IPS-NIHi11 (cell line): ENCODE data around the gene CPNE6.
"Not testable (repeated sequence)": the region's sequence is repeated elsewhere in the genome, so short reads cannot be mapped to it uniquely, and the experiment has no call there.

Experiments used
- DNase-seq: peaks from one replicate; pipeline ENCODE4 v3.0.0; 2012; ENCODE audit warnings: mixed read lengths, low spot score

The CPNE6 gene

GRCh38 chr14:24071144-24071697, at the start of gene CPNE6:
Gene CPNE6, plus strand, starts transcription at chr14:24071562. Its CDS starts 1,375 bp downstream, at chr14:24072937.
- DNase-seq, result no peak

GRCh38 chr14:24024939-24025418, 46.4 kb upstream of the CPNE6 start:
- DNase-seq, result not testable (repeated sequence)

DNA sequence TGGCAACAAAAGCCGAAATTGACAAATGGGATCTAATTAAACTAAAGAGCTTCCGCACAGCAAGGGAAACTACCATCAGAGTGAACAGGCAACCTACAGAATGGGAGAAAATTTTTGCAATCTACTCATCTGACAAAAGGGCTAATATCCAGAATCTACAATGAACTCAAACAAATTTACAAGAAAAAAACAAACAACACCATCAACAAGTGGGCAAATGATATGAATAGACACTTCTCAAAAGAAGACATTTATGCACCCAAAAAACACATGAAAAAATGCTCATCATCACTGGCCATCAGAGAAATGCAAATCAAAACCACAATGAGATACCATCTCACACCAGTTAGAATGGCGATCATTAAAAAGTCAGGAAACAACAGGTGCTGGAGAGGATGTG, 41.7 kb upstream of the CPNE6 start:
- not testable (repeated sequence) for DNase-seq

GRCh38 chr14:24031331-24031730, 40.0 kb upstream of the CPNE6 start:
- not testable (repeated sequence) for DNase-seq

DNA sequence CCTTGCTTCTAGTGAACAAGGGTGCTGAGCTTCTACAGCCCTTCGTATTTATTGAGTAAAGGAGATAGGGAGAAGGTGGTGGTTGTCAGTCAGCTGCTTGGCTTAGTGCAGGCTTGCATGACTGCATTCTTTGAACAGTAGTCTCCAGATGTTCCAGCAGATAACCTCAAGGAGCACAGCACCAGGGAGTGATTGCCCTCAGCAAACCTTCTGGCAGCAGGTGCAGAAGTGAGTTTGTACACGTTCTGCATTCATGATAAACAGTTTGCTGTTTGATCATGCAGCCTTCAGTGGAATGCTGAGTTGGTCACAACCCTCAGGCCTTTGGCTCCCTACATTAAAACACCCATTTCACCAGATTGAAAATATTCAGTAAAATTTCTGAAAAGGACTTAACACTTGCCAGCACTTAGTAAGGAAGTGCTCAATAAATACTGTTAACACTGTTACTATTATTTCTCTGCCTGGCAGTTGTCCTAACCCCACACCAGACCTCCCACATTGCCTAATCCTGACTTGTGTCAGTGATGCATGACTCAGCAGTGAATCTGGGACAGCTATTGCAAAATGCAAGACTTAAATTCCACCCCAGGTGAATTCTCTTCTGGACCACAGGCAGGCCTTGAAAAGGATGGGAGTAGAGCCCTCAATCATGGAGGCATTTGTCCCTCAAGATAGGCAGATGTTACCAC, 38.5 kb upstream of the CPNE6 start:
- DNase-seq, result no peak

DNA sequence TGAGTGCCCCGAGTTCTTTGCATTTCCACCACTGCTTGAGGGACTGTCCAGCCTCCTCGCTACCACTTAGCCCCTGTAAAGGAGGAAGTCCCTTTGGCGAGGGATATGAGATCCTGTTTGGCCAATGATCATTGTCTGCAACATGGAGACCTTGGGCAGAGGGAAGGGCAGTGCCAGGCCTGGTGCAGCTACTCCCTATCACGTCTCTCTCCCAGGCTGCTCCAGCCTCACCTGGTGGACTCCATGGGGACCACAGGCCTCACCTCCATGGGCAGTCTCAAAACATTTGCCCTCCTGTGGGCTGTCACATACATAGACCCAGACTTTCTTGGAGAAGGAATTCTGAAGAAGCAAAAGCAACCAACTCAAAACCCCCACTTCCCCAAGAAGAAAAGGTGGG, 35.6 kb upstream of the CPNE6 start:
- DNase-seq, result not testable (repeated sequence)

DNA sequence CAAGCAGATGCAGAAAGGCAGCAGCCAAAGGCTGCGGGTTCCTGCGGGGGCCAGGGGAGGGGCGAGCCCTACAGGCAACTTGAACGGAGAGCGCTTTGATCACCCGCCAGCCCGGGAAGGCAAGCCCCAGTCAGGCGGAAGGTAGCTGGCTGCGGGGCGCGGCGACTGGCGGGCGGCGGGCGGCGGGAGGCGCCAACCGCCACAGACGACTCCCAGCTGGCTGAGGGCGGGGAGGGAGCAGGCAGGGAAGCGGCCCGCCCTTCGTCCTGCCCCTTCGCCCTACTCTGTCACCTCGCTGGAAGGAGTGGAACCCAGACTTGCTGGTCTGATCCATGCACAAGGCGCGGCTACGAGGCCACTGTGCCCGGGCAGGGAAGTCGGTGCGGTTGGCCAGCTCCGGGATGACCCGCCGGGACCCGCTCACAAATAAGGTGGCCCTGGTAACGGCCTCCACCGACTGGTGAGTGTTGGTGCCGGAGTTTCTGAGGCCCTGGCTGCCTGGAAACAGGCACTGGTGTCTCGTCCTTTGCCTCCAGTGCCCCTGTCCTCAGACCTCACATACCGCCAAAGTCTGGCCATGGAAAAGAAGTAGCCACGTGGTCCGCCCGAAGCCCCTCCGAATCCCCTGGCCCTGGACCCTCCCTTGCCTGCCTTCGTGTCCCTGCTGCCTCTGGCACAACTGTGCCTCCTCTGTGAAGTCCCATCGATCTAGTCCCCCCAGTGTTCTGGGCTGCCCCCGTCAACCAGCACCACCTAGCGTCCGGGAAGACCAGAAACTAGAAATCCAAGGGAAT, 35.0 kb upstream of the CPNE6 start:
- DNase-seq, result peak; percentile 77

DNA sequence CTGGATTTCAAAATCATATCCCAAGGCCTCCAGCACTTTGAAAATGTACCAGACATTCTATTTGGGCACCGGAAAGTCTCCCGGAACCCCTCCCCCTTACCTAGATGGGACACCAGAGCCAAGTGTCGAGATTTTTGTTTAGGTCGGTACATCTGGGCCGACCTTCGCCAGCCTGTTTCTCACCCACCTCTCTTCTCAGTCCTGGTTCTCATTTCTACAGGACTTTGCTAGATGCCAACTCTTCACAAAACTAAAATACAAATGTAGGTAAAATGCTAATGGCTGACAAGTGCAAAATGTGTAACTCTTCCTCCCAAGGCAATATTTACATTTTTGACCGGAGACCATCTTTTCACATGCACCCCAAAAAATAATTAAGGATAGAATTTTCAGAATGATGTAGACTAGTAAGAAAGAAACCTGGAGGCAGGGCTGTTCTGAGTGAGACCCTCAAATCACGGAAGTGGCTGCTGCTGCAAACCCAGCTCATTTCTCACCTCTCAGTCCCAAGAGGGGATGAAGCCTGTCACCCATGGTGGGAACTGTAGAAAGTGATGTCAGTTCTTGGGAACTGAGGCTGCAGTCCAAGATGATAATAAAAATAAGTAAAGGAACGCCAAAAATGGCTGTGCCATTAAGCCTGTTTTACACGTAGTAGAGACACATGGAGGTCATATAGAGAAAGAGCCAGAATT, 34.3 kb upstream of the CPNE6 start:
- DNase-seq, result not testable (repeated sequence)

DNA sequence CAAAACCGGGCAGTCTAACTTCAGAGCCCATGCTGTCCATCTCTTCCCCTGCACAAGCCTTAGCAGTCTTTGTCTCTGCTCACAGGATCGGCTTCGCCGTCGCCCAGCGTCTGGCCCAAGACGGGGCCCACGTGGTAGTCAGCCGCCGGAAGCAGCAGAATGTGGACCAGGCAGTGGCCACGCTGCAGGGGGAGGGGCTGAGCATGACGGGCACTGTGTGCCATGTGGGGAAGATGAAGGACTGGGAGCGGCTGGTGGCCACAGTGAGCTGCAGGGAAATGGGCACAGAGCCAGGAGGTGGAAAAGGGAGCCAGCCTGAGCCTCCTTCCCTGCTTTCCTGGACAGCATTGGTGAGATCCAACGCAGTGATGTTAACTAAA, 33.7 kb upstream of the CPNE6 start:
- no peak for DNase-seq

DNA sequence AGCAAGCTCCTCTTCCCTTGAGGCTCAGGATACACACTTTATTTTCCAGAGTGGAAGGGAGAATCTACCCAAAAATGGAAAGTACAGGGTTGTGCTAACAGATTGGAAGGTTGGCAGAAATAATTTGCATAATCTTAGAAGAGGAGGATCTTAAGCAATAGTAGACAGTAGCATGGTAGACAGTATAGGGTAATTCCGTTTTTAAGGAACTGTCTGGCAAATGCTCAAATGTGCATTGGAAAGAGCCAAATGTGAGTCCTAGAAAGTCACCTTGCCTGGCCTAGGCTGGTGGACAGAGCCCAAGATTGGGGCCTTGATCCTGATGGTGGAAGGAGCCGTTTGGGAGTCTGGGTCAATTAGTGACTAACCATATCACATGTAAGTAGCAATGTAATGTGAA, 32.7 kb upstream of the CPNE6 start:
- DNase-seq, result no peak

DNA sequence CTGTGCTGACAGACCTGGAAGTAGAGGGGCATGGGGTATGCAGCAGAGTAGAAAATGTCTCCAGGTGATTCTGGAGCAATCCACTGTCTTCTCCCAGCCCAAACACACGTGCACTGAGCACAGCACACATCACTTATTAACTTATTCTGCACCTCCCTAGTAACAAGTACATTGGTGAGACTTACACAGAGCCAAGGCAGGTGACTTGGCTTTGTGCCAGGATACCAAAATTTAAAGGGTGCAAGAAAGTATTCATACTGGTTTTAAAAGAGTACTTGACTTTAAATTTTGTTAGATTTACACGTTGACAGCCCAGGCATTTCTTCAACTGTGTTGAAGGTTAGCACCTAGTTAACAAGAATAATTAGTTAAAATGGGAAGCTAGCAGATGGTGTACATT, 30.7 kb upstream of the CPNE6 start:
- no peak for DNase-seq

- peak; percentile 2 for DNase-seq
Measured at GRCh38 chr14:24042746-24043145, 28.6 kb upstream of the CPNE6 start.

DNA sequence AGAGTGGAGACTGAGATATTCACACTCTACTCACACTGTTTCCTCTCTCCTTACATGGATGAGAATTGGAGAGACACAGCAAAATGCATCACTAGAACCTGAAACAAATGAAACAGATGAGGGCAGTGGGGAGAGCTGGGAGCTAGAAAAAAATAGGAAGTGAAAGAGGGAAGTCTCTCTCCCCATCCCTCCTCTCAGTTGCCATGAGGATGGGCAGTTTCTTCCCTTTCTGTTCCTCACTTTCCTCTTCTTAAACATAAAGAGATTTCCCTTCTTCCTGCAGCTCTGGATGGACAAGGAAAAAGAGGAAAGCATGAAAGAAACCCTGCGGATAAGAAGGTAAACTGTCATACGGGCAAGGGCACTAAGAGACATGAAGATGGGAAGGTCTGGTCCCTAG, 22.4 kb upstream of the CPNE6 start:
- DNase-seq, result not testable (repeated sequence)

DNA sequence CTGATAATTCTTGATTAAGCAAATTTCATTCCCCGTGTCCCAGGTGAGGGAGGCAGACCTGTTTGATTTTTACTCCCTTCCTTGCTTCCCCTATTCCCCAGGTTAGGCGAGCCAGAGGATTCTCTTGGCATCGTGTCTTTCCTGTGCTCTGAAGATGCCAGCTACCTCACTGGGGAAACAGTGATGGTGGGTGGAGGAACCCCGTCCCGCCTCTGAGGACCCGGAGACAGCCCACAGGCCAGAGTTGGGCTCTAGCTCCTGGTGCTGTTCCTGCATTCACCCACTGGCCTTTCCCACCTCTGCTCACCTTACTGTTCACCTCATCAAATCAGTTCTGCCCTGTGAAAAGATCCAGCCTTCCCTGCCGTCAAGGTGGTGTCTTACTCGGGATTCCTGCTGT, 20.6 kb upstream of the CPNE6 start:
- DNase-seq, result not testable (repeated sequence)

DNA sequence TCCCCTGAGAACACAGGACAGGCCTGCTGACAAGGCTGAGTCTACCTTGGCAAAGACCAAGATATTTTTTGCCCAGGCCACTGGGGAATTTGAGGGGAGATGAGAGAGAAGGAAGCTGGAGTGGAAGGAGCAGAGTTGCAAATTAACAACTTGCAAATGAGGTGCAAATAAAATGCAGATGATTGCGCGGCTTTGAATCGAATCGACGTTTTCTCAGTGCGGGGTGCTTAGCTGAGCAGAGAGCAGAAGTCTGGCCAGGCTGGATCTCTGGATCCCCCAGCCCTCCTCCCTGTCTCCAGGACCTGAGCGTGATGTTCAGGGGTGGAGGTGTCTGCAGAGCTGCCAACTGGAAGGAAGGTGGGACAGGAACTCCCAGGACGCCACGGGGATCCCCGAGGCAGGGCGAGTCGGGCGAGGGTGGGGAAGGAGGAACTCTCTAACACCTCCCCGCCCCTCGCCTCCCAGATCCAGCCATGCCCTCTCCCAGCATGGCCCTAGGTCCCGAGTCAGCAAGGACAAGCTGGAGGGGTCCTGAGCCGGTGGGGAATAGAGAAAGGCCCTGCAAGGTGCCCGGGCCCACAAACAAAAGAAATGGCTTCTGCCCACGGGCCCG, 20.1 kb upstream of the CPNE6 start:
- DNase-seq, result peak; percentile 33

GRCh38 chr14:24051789-24052655, 19.3 kb upstream of the CPNE6 start, which contains the start of gene CARMIL3:
Gene CARMIL3, plus strand, starts transcription at chr14:24052009. Its CDS starts 145 bp downstream, at chr14:24052154.
- DNase-seq, result peak; percentile 95

- no peak for DNase-seq
Measured at GRCh38 chr14:24052656-24053547, 18.5 kb upstream of the CPNE6 start.

GRCh38 chr14:24053548-24054323, 17.6 kb upstream of the CPNE6 start:
- peak; percentile 2 for DNase-seq

GRCh38 chr14:24054324-24054641, 17.1 kb upstream of the CPNE6 start:
- no peak for DNase-seq
